Measurements from ENCODE around the gene SYDE1.

SYDE1 gene

GRCh38 chr19:15123900-15124299 lies 16.7 kb downstream of the SYDE1 start:
- Histone ChIP-seq H3K4me1 (ENCODE audit: insufficient read depth, low read length) (peaks cover 12% of the 10 kb centered on the region), H3K27me3 (ENCODE audit: insufficient read depth, low read length) (no peaks in the 10 kb centered on the region), H3K36me3 (ENCODE audit: insufficient read depth, low read length) (peaks cover 29% of the 10 kb centered on the region), H3K4me3 (ENCODE audit: low read length) (peak overlapping the region; percentile 75), H3K9me3 (ENCODE audit: low read length) (peaks cover 2% of the 10 kb centered on the region), H2AFZ (ENCODE audit: low read depth, low read length) (no peak overlapping the region)

- peaks cover 23% of the 10 kb centered on the region for H3K36me3 ChIP-seq (ENCODE audit: insufficient read depth, low read length)
- peak overlapping the region; percentile 75 for H3K4me3 ChIP-seq (ENCODE audit: low read length)
- H3K27me3 ChIP-seq (ENCODE audit: insufficient read depth, low read length) = peaks cover 2% of the 10 kb centered on the region
- no peaks in the 10 kb centered on the region for H3K9me3 ChIP-seq (ENCODE audit: low read length)
- peak overlapping the region; percentile 91 for H2AFZ ChIP-seq (ENCODE audit: low read depth, low read length)
- peaks cover 12% of the 10 kb centered on the region for H3K4me1 ChIP-seq (ENCODE audit: insufficient read depth, low read length)
Observed at GRCh38 chr19:15124572-15125231, 17.5 kb downstream of the SYDE1 start.

GRCh38 chr19:15125232-15126067 lies 18.2 kb downstream of the SYDE1 start:
- Histone ChIP-seq H3K9me3 (ENCODE audit: low read length) (no peaks in the 10 kb centered on the region), H2AFZ (ENCODE audit: low read depth, low read length) (peak overlapping the region; percentile 91), H3K4me1 (ENCODE audit: insufficient read depth, low read length) (peaks cover 12% of the 10 kb centered on the region), H3K27me3 (ENCODE audit: insufficient read depth, low read length) (peaks cover 2% of the 10 kb centered on the region), H3K36me3 (ENCODE audit: insufficient read depth, low read length) (peaks cover 15% of the 10 kb centered on the region), H3K4me3 (ENCODE audit: low read length) (peak overlapping the region; percentile 75)

- Histone ChIP-seq H3K4me3 (ENCODE audit: low read length) (peak overlapping the region; percentile 75), H2AFZ (ENCODE audit: low read depth, low read length) (no peak overlapping the region), H3K9me3 (ENCODE audit: low read length) (no peaks in the 10 kb centered on the region), H3K27me3 (ENCODE audit: insufficient read depth, low read length) (peaks cover 2% of the 10 kb centered on the region), H3K4me1 (ENCODE audit: insufficient read depth, low read length) (peaks cover 12% of the 10 kb centered on the region), H3K36me3 (ENCODE audit: insufficient read depth, low read length) (peaks cover 11% of the 10 kb centered on the region)
Observed at GRCh38 chr19:15126131-15126910, 19.1 kb downstream of the SYDE1 start.

- Histone ChIP-seq H3K4me1 (ENCODE audit: insufficient read depth, low read length) (peaks cover 12% of the 10 kb centered on the region), H3K9me3 (ENCODE audit: low read length) (no peaks in the 10 kb centered on the region)
Observed at GRCh38 chr19:15128162-15128770, 21.1 kb downstream of the SYDE1 start.

GRCh38 chr19:15129856-15130585 lies 22.8 kb downstream of the SYDE1 start:
- H3K4me3 ChIP-seq (ENCODE audit: low read length) = no peak overlapping the region
- H3K4me1 ChIP-seq (ENCODE audit: insufficient read depth, low read length) = peaks cover 4% of the 10 kb centered on the region
- H3K9me3 ChIP-seq (ENCODE audit: low read length) = no peaks in the 10 kb centered on the region
- H3K27me3 ChIP-seq (ENCODE audit: insufficient read depth, low read length) = peaks cover 2% of the 10 kb centered on the region
- no peak overlapping the region for H2AFZ ChIP-seq (ENCODE audit: low read depth, low read length)
- no peaks in the 10 kb centered on the region for H3K36me3 ChIP-seq (ENCODE audit: insufficient read depth, low read length)

More at GRCh38 chr19:15128162-15128770, 21.1 kb downstream of the SYDE1 start:
- H3K27me3 ChIP-seq (ENCODE audit: insufficient read depth, low read length) = peaks cover 2% of the 10 kb centered on the region
- H3K4me3 ChIP-seq (ENCODE audit: low read length) = no peak overlapping the region
- no peaks in the 10 kb centered on the region for H3K36me3 ChIP-seq (ENCODE audit: insufficient read depth, low read length)
- no peak overlapping the region for H2AFZ ChIP-seq (ENCODE audit: low read depth, low read length)

- Histone ChIP-seq H3K9me3 (ENCODE audit: low read length) (peaks cover 5% of the 10 kb centered on the region), H3K4me1 (ENCODE audit: insufficient read depth, low read length) (no peaks in the 10 kb centered on the region), H2AFZ (ENCODE audit: low read depth, low read length) (no peak overlapping the region), H3K4me3 (ENCODE audit: low read length) (no peak overlapping the region), H3K27me3 (ENCODE audit: insufficient read depth, low read length) (no peaks in the 10 kb centered on the region), H3K36me3 (ENCODE audit: insufficient read depth, low read length) (no peaks in the 10 kb centered on the region)
Observed at GRCh38 chr19:15136234-15136954, 29.2 kb downstream of the SYDE1 start.

- H3K4me1 ChIP-seq (ENCODE audit: insufficient read depth, low read length) = no peaks in the 10 kb centered on the region
- H2AFZ ChIP-seq (ENCODE audit: low read depth, low read length) = no peak overlapping the region
- H3K9me3 ChIP-seq (ENCODE audit: low read length) = peaks cover 5% of the 10 kb centered on the region
- no peaks in the 10 kb centered on the region for H3K36me3 ChIP-seq (ENCODE audit: insufficient read depth, low read length)
- H3K27me3 ChIP-seq (ENCODE audit: insufficient read depth, low read length) = no peaks in the 10 kb centered on the region
- H3K4me3 ChIP-seq (ENCODE audit: low read length) = no peak overlapping the region
Observed at GRCh38 chr19:15137777-15138176, 30.6 kb downstream of the SYDE1 start.

- Histone ChIP-seq H3K4me1 (ENCODE audit: insufficient read depth, low read length) (no peaks in the 10 kb centered on the region), H3K27me3 (ENCODE audit: insufficient read depth, low read length) (no peaks in the 10 kb centered on the region), H3K9me3 (ENCODE audit: low read length) (peaks cover 5% of the 10 kb centered on the region), H2AFZ (ENCODE audit: low read depth, low read length) (no peak overlapping the region), H3K36me3 (ENCODE audit: insufficient read depth, low read length) (no peaks in the 10 kb centered on the region), H3K4me3 (ENCODE audit: low read length) (no peak overlapping the region)
Observed at GRCh38 chr19:15138427-15138826, 31.2 kb downstream of the SYDE1 start.

GRCh38 chr19:15141143-15141542 lies 33.9 kb downstream of the SYDE1 start:
- Histone ChIP-seq H2AFZ (ENCODE audit: low read depth, low read length) (no peak overlapping the region), H3K4me1 (ENCODE audit: insufficient read depth, low read length) (no peaks in the 10 kb centered on the region), H3K9me3 (ENCODE audit: low read length) (peaks cover 5% of the 10 kb centered on the region), H3K4me3 (ENCODE audit: low read length) (no peak overlapping the region), H3K27me3 (ENCODE audit: insufficient read depth, low read length) (no peaks in the 10 kb centered on the region), H3K36me3 (ENCODE audit: insufficient read depth, low read length) (no peaks in the 10 kb centered on the region)

GRCh38 chr19:15142313-15142712 lies 35.1 kb downstream of the SYDE1 start:
- Histone ChIP-seq H3K9me3 (ENCODE audit: low read length) (peaks cover 5% of the 10 kb centered on the region), H3K27me3 (ENCODE audit: insufficient read depth, low read length) (no peaks in the 10 kb centered on the region), H3K4me1 (ENCODE audit: insufficient read depth, low read length) (no peaks in the 10 kb centered on the region), H3K4me3 (ENCODE audit: low read length) (no peak overlapping the region), H3K36me3 (ENCODE audit: insufficient read depth, low read length) (no peaks in the 10 kb centered on the region), H2AFZ (ENCODE audit: low read depth, low read length) (no peak overlapping the region)
